SK-N-SH (cell line): ENCODE data around the gene ELOVL6. TPM values are rescaled to one million over a fixed set of nuclear protein-coding genes. Genes with fewer than 3 reads are reported as not detected.

Experiments used
- CTCF ChIA-PET: fragments of 300-600, 350-600 bp; formaldehyde crosslinking; extraction: SDS; loops from one replicate; lab custom pipeline; 2021; lab: Yijun Ruan, JAX
- POLR2A ChIA-PET: fragments of 350-600 bp; sonication (Branson Sonifier 250); formaldehyde crosslinking; extraction: SDS; loops from one replicate; lab custom pipeline; 2020; ENCODE audit warnings: antibody characterized with exemption, inconsistent platforms; lab: Yijun Ruan, JAX
- DNase-seq: peaks from one replicate; pipeline ENCODE4 v3.0.0; 2012
- H2AFZ ChIP-seq: fragments of 200-600 bp; sonication (generic); 2 replicates; pipeline ENCODE4 v1.8.1; 2016; ENCODE audit warnings: antibody characterized with exemption, mild to moderate bottlenecking, low read depth
- H3F3A ChIP-seq: fragments of 200-600 bp; sonication (generic); replicated peaks from 2 replicates; pipeline ENCODE3; 2016; ENCODE audit warnings: antibody characterized with exemption, mild to moderate bottlenecking; ENCODE audit not compliant: insufficient read depth
- H3K27ac ChIP-seq, 2 experiments: fragments of 200-500 bp in 1 of 2; fragments of 200-600 bp in 1 of 2; sonication (Bioruptor generic) in 1 of 2; sonication (generic), shearing (Covaris generic) in 1 of 2; 2 replicates each; pipeline versions ENCODE4 v1.5.1 to v1.6.1; 2014 to 2016; ENCODE audit warnings: low read depth in 2 of 2, inconsistent platforms in 1 of 2, low read length in 1 of 2, mild to moderate bottlenecking in 1 of 2, mixed read lengths in 1 of 2
- H3K27me3 ChIP-seq: fragments of 200-600 bp; sonication (generic), shearing (Covaris generic); 2 replicates; pipeline ENCODE4 v1.6.1; 2016; ENCODE audit warnings: mixed run types; ENCODE audit not compliant: insufficient read depth
- H3K36me3 ChIP-seq, 2 experiments: fragments of 200-500 bp in 1 of 2; fragments of 200-600 bp in 1 of 2; sonication (Bioruptor generic) in 1 of 2; sonication (generic) in 1 of 2; replicated peaks in 1 of 2; 2 replicates each; pipeline versions ENCODE3 to v1.5.1; 2014 to 2016; ENCODE audit warnings: low read length in 1 of 2, mild to moderate bottlenecking in 1 of 2; ENCODE audit not compliant: insufficient read depth in 2 of 2, control insufficient read depth in 1 of 2
- H3K4me1 ChIP-seq, 2 experiments: fragments of 200-500 bp in 1 of 2; fragments of 200-600 bp in 1 of 2; sonication (Bioruptor generic) in 1 of 2; sonication (generic), shearing (Covaris generic) in 1 of 2; 2 replicates each; pipeline versions ENCODE4 v1.5.1 to v1.6.1; 2014 to 2016; ENCODE audit warnings: low read depth in 1 of 2, low read length in 1 of 2, mixed run types in 1 of 2; ENCODE audit not compliant: insufficient read depth in 2 of 2, control insufficient read depth in 1 of 2
- H3K4me2 ChIP-seq: fragments of 200-600 bp; sonication (generic), shearing (Covaris generic); 2 replicates; pipeline ENCODE4 v1.6.1; 2017; ENCODE audit warnings: mixed run types
- H3K4me3 ChIP-seq, 2 experiments: fragments of 200-500 bp in 1 of 2; fragments of 200-600 bp in 1 of 2; sonication (Bioruptor generic) in 1 of 2; sonication (generic), shearing (Covaris generic) in 1 of 2; 2 replicates each; pipeline versions ENCODE4 v1.5.1 to v1.8.1; 2014 to 2016; ENCODE audit warnings: low read depth in 2 of 2, inconsistent platforms in 1 of 2, low read length in 1 of 2, mild to moderate bottlenecking in 1 of 2, mixed read lengths in 1 of 2, moderate library complexity in 1 of 2
- H3K79me2 ChIP-seq: fragments of 200-600 bp; sonication (generic); 2 replicates; pipeline ENCODE4 v1.8.1; 2017; ENCODE audit warnings: mild to moderate bottlenecking; ENCODE audit not compliant: insufficient read depth
- H3K9ac ChIP-seq: fragments of 200-600 bp; sonication (generic); 2 replicates; pipeline ENCODE4 v1.6.1; 2017; ENCODE audit warnings: mixed run types
- H3K9me2 ChIP-seq: fragments of 200-600 bp; sonication (generic); 2 replicates; pipeline ENCODE4 v1.6.1; 2017; ENCODE audit warnings: mixed run types
- H3K9me3 ChIP-seq: fragments of 200-600 bp; sonication (generic); 2 replicates; pipeline ENCODE4 v1.6.1; 2017; ENCODE audit warnings: mixed run types, mild to moderate bottlenecking, moderate library complexity
- H4K20me1 ChIP-seq: fragments of 200-600 bp; sonication (generic); 2 replicates; pipeline ENCODE4 v1.6.1; 2017; ENCODE audit warnings: mild to moderate bottlenecking, mixed run types; ENCODE audit not compliant: insufficient read depth
- CHD2 ChIP-seq: fragments of 150-350 bp; IDR thresholded peaks from 2 replicates; pipeline ENCODE4 v1.6.1; 2018; ENCODE audit warnings: low read length; ENCODE audit not compliant: partially characterized antibody
- CTCF ChIP-seq: fragments of 200-600 bp; sonication (generic); IDR thresholded peaks from 2 replicates; pipeline ENCODE4 v1.6.1; 2017; ENCODE audit warnings: antibody characterized with exemption, mild to moderate bottlenecking, moderate library complexity
- EZH2phosphoT487 ChIP-seq: fragments of 200-600 bp; sonication (generic); IDR thresholded peaks from 2 replicates; pipeline ENCODE4 v1.6.1; 2017; ENCODE audit warnings: low read depth, mixed run types, mild to moderate bottlenecking, antibody characterized with exemption, moderate library complexity, borderline replicate concordance
- FOXM1 ChIP-seq: IDR thresholded peaks from 2 replicates; pipeline ENCODE4 v1.4.0; 2012; ENCODE audit warnings: low read depth, mild to moderate bottlenecking
- GABPA ChIP-seq: IDR thresholded peaks from 2 replicates; pipeline ENCODE4 v1.4.0; 2012; ENCODE audit warnings: low read depth, mild to moderate bottlenecking
- GATA2 ChIP-seq: sonication (generic); formaldehyde crosslinking; IDR thresholded peaks from 2 replicates; pipeline ENCODE4 v1.5.0; 2020; ENCODE audit warnings: mild to moderate bottlenecking, missing genetic modification reagents
- IRF3 ChIP-seq: fragments of 150-350 bp; IDR thresholded peaks from 2 replicates; pipeline ENCODE4 v1.6.1; 2016; ENCODE audit warnings: mild to moderate bottlenecking, low read depth, low read length
- NFIC ChIP-seq: IDR thresholded peaks from 2 replicates; pipeline ENCODE4 v1.4.0; 2012; ENCODE audit warnings: borderline replicate concordance
- RXRA ChIP-seq: IDR thresholded peaks from 2 replicates; pipeline ENCODE4 v1.4.0; 2012; ENCODE audit warnings: low read depth, mild to moderate bottlenecking, borderline replicate concordance
- SMC3 ChIP-seq: IDR thresholded peaks from 2 replicates; pipeline ENCODE4 v1.6.1; 2012; ENCODE audit warnings: low read depth, low read length, improper control_type of control experiment
- TAF1 ChIP-seq: IDR thresholded peaks from 2 replicates; pipeline ENCODE4 v1.6.1; 2012; ENCODE audit warnings: low read depth, mild to moderate bottlenecking, low read length, moderate library complexity, borderline replicate concordance
- USF2 ChIP-seq: fragments of 150-350 bp; IDR thresholded peaks from 2 replicates; pipeline ENCODE4 v1.6.1; 2017; ENCODE audit warnings: antibody characterized with exemption, low read length, low read depth, borderline replicate concordance
- YY1 ChIP-seq: IDR thresholded peaks from 2 replicates; pipeline ENCODE4 v1.4.0; 2012; ENCODE audit warnings: low read depth, mild to moderate bottlenecking
- WGBS: methylation state at CpG from one replicate; pipeline ENCODE4 v1.1.6; 2017; ENCODE audit warnings: low lambda C conversion rate; 5-methylcytosine and 5-hydroxymethylcytosine counted together
- polyA plus RNA-seq, 3 experiments: library from polyadenylated mRNA; depleted of rRNA; stranded (reverse); fragments of >200 nt; gene quantifications; 2 replicates each; pipeline ENCODE4 v1.2.3, GENCODE V29; 2012

The ELOVL6 gene
- polyA plus RNA-seq, 1 of the 3 experiments (the other 2 are of a cell fraction), result 9.0 TPM

GRCh38 chr4:110004556-110004955 lies 193.9 kb downstream of the ELOVL6 start (continued):
- TF ChIP-seq CTCF (no peak), SMC3 (no peak), IRF3 (no peak), FOXM1 (no peak), EZH2phosphoT487 (no peak), GATA2 (CRISPR knock-in tag) (no peak), USF2 (no peak)

GRCh38 chr4:110003401-110004187 lies 194.8 kb downstream of the ELOVL6 start:
- no peaks in the 10 kb centered on the region for H3K27me3 ChIP-seq
- H3K79me2 ChIP-seq, result no peaks in the 10 kb centered on the region
- DNase-seq, result no peak
- H3K4me2 ChIP-seq, result no peak overlapping the region
- no peak overlapping the region for H3K27ac ChIP-seq
- no peaks in the 10 kb centered on the region for H3K36me3 ChIP-seq
- H3K9me2 ChIP-seq, result no peaks in the 10 kb centered on the region
- no peak overlapping the region for H3K9ac ChIP-seq
- ChIA-PET POLR2A (interaction anchor here (0.7 kb wide), 1 partner anchor 136 kb away, joined by 3 read pairs; no protein-coding TSS in a partner anchor), CTCF (interaction anchor here (19.2 kb wide), 1 partner anchor 514 kb away, joined by 591 read pairs; no protein-coding TSS in a partner anchor)
- WGBS, result 40% methylated on average over 6 of the region's 6 CpGs
- no peaks in the 10 kb centered on the region; a peak in 1 of 4 replicates for H3K4me1 ChIP-seq
- no peak overlapping the region for H2AFZ ChIP-seq
- no peaks in the 10 kb centered on the region for H4K20me1 ChIP-seq
- no peak overlapping the region for H3K4me3 ChIP-seq
- H3K9me3 ChIP-seq, result no peaks in the 10 kb centered on the region
- H3F3A ChIP-seq, result no peaks in the 10 kb centered on the region
- TF ChIP-seq CHD2 (no peak), TAF1 (no peak), RXRA (no peak), GABPA (no peak), NFIC (no peak), YY1 (no peak), EZH2phosphoT487 (no peak)
